Upper lobe of left lung (tissue), 6 donors: Measurements from ENCODE around the gene ATG9B. TPM values are rescaled to one million over a fixed set of nuclear protein-coding genes. Genes with fewer than 3 reads are reported as not detected.

Experiments used
- ATAC-seq, 2 donors: fragments of 200-7000 bp; cut with Tn5 transposase; one replicate each; pipeline ENCODE4 v1.9.1; 2022; ENCODE audit warnings: mild to moderate bottlenecking in 2 of 2, moderate library complexity in 2 of 2; ENCODE audit not compliant: low FRiP score in 2 of 2
- DNase-seq, 2 donors: peaks; one replicate each; pipeline ENCODE4 v3.0.0-alpha.2; 2019 to 2020
- H3K27ac ChIP-seq, 4 donors: fragments of 200-600 bp; sonication (generic); one replicate each; pipeline ENCODE4 v1.5.1; 2016 to 2019
- H3K27me3 ChIP-seq, 4 donors: fragments of 200-600 bp; sonication (generic); one replicate each; pipeline ENCODE4 v1.5.1; 2017 to 2019
- H3K36me3 ChIP-seq, 4 donors: fragments of 200-600 bp; sonication (generic); one replicate each; pipeline ENCODE4 v1.5.1; 2016 to 2019
- H3K4me1 ChIP-seq, 4 donors: fragments of 200-600 bp; sonication (generic); one replicate each; pipeline ENCODE4 v1.5.1; 2018 to 2019
- H3K4me3 ChIP-seq, 4 donors: fragments of 200-600 bp; sonication (generic); one replicate each; pipeline ENCODE4 v1.5.1; 2017 to 2019; ENCODE audit warnings: mild to moderate bottlenecking in 2 of 4, moderate library complexity in 1 of 4
- H3K9me3 ChIP-seq, 4 donors: fragments of 200-600 bp; sonication (generic); one replicate each; pipeline ENCODE4 v1.5.1; 2018 to 2019
- EP300 ChIP-seq, 4 donors: sonication (generic); formaldehyde crosslinking; IDR thresholded peaks; one replicate each; pipeline ENCODE4 v1.5.1; 2017; ENCODE audit warnings: antibody characterized with exemption in 4 of 4, control low read depth in 2 of 4
- POLR2A ChIP-seq, 4 donors: fragments of 450-650 bp; IDR thresholded peaks; one replicate each; pipeline ENCODE4 v1.5.1; 2016 to 2017; ENCODE audit warnings: antibody characterized with exemption in 4 of 4, mild to moderate bottlenecking in 2 of 4
- POLR2AphosphoS5 ChIP-seq, 2 donors: sonication (generic); formaldehyde crosslinking; IDR thresholded peaks; one replicate each; pipeline ENCODE4 v1.5.1; 2017; ENCODE audit warnings: antibody characterized with exemption in 2 of 2
- WGBS, 2 donors: methylation state at CpG; one replicate each; pipeline ENCODE4 v1.1.5; 2017 to 2018; 5-methylcytosine and 5-hydroxymethylcytosine counted together
- total RNA-seq, 6 donors: library from RNA; depleted of rRNA in 4 of 6; stranded (reverse); fragments of >200 nt in 4 of 6; gene quantifications; one replicate each; pipeline versions ENCODE4 v1.1.0 to v1.2.1, GENCODE V29; 2016 to 2021
- TF ChIP-seq, protein P1 (sequence below), 6 experiments: fragments of 450-650 bp in 4 of 6; fragments of 200-600 bp in 2 of 6; sonication (generic) in 2 of 6; IDR thresholded peaks; one replicate each; pipeline ENCODE4 v1.5.1; 2016 to 2019; ENCODE audit warnings: antibody characterized with exemption in 6 of 6
- donor health status: DM: no; HTN: no; CAD: no; lungs with moderate emphysema.
- donor health status: DM: no; HTN: yes; CAD: no; lungs with severe emphysema.

The ATG9B gene
- total RNA-seq, 6 donors from 2014 or later, result 0.46 to 5.2 (median 1.0) TPM

DNA sequence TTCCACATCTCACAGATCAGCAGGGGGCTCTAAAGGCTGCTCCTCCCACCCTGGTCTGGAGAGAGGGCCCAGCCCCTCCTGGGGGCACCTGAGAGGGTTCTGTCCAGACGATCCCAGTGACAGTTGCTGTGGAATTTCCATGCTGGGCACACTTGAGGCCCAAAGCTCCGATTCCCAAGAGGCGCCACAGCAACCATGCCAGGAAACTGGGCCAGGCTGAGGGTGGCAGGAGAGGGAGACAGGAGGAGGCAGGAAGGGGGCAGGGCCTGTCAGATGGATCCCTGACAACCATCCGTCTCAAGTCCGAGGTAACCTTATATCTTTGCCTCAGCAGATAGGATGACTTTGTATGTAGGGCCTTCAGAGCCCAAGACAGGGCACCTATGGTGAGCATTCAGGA lies 37.7 kb downstream of the ATG9B start:
- Histone ChIP-seq H3K4me3 (no peak overlapping the region), H3K27ac (no peak overlapping the region), H3K27me3 (peaks cover 0 to 7% (median 0%) of the 10 kb centered on the region in 4 donors), H3K4me1 (peaks cover 11 to 28% (median 24%) of the 10 kb centered on the region in 4 donors), H3K36me3 (no peaks in the 10 kb centered on the region), H3K9me3 (peaks cover 0 to 11% (median 2%) of the 10 kb centered on the region in 4 donors)
- DNase-seq (no peak), ATAC-seq (no peak)
- 61 to 62% methylated on average over 4 of the region's 5 CpGs for WGBS, 2 donors
- TF ChIP-seq EP300 (IDR thresholded peaks at IDR 0.05) (no peak), POLR2A (IDR thresholded peaks at IDR 0.05) (no peak), POLR2AphosphoS5 (IDR thresholded peaks at IDR 0.05) (no peak)
- TF ChIP-seq, protein P1, sequence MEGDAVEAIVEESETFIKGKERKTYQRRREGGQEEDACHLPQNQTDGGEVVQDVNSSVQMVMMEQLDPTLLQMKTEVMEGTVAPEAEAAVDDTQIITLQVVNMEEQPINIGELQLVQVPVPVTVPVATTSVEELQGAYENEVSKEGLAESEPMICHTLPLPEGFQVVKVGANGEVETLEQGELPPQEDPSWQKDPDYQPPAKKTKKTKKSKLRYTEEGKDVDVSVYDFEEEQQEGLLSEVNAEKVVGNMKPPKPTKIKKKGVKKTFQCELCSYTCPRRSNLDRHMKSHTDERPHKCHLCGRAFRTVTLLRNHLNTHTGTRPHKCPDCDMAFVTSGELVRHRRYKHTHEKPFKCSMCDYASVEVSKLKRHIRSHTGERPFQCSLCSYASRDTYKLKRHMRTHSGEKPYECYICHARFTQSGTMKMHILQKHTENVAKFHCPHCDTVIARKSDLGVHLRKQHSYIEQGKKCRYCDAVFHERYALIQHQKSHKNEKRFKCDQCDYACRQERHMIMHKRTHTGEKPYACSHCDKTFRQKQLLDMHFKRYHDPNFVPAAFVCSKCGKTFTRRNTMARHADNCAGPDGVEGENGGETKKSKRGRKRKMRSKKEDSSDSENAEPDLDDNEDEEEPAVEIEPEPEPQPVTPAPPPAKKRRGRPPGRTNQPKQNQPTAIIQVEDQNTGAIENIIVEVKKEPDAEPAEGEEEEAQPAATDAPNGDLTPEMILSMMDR (IDR thresholded peaks at IDR 0.05), result no peak

DNA sequence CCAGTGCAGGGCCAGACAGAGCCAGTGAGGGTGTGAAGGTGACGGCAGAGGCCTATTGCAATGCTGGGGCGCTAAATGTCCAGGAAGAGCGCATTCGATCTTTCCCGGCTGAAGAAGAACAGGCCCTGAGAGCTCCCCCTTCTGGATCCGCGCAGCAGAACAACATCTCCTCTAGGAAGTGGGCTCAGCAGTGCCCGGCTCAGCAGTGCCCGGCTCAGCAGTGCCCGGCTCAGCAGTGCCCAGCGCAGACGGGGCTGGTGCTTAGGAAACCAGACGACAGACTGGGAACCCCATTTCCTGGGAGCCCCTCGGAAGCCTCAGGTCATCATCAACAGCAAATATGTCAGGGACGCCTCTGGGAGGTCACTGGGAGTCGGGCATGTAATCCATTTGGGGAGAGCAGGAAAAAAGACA lies 38.2 kb downstream of the ATG9B start:
- 4 to 9% methylated on average over 14 to 16 of the region's 16 CpGs for WGBS, 2 donors
- Histone ChIP-seq H3K36me3 (no peaks in the 10 kb centered on the region), H3K9me3 (peaks cover 0 to 11% (median under 1%) of the 10 kb centered on the region in 4 donors), H3K4me3 (no peak overlapping the region), H3K27ac (no peak overlapping the region), H3K4me1 (peaks cover 11 to 28% (median 24%) of the 10 kb centered on the region in 4 donors), H3K27me3 (peaks cover 0 to 7% (median 0%) of the 10 kb centered on the region in 4 donors)
- ATAC-seq (peak; percentile 60 to 65), DNase-seq (no peak)
- TF ChIP-seq EP300 (IDR thresholded peaks at IDR 0.05) (no peak), POLR2AphosphoS5 (IDR thresholded peaks at IDR 0.05) (no peak), POLR2A (IDR thresholded peaks at IDR 0.05) (no peak)
- TF ChIP-seq, protein P1 (IDR thresholded peaks at IDR 0.05), result peak; percentile 30 to 68 (median 56)

DNA sequence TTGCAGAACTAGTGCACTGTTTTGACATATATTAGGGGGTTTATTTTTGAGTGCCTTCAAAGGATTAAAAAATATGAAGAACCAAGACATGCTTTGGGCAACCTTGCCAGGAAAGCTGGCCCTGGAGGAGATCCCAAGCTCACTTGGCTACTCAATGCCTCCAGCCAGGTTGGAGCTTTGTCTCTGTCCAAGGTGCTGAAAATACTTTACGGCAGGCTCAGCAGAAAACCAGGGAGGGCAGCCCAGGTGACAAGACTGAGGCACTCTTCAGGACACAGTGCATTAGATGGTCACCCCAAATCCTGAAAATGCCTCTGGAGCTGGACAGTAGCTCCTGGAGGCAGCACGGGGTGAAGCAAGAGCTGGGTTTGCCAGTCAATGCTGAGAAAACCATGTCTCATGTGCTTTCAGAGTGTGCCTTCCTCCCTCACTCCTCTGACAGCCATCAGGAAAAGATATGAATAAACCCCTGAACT lies 40.4 kb downstream of the ATG9B start:
- H3K27ac ChIP-seq, result no peak overlapping the region
- H3K36me3 ChIP-seq, result no peaks in the 10 kb centered on the region
- TF ChIP-seq EP300 (IDR thresholded peaks at IDR 0.05) (no peak), POLR2AphosphoS5 (IDR thresholded peaks at IDR 0.05) (no peak), POLR2A (IDR thresholded peaks at IDR 0.05) (no peak)
- TF ChIP-seq, protein P1 (IDR thresholded peaks at IDR 0.05), result no peak
- DNase-seq, result no peak
- H3K4me3 ChIP-seq, result no peak overlapping the region
- whole genome bisulfite sequencing, 2 donors, result 0 to 3% methylated on average over 2 of the region's 2 CpGs
- H3K4me1 ChIP-seq, result peaks cover 12 to 28% (median 17%) of the 10 kb centered on the region in 4 donors
- peaks cover 0 to 21% (median 5%) of the 10 kb centered on the region in 4 donors for H3K27me3 ChIP-seq
- no peaks in the 10 kb centered on the region for H3K9me3 ChIP-seq
- no peak for ATAC-seq

DNA sequence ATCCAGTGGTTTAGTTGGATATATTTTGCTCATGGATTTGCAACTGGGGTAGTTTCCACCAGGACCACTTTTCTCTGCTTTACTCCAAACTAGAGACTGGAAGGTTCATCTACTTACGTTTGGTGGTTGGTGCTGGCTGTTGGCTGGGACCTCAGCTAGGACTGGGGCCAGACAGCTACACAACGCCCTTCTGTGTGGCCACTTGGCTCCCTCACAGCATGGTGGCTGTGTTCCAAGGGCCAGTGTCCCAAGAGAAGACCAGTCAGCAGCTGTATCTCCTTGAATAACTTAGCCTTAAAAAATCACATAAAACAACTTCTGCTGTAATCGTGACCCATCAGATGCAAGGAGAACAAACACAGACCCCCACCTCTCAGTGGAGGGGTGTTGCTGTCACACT lies 41.9 kb downstream of the ATG9B start:
- ATAC-seq (no peak), DNase-seq (no peak)
- no peak overlapping the region for H3K4me3 ChIP-seq
- WGBS, 2 donors, result 34 to 44% methylated on average over 3 of the region's 3 CpGs
- H3K4me1 ChIP-seq, result peaks cover 14 to 33% (median 17%) of the 10 kb centered on the region in 4 donors
- peaks cover 0 to 37% (median 13%) of the 10 kb centered on the region in 4 donors for H3K27me3 ChIP-seq
- TF ChIP-seq POLR2A (IDR thresholded peaks at IDR 0.05) (no peak), POLR2AphosphoS5 (IDR thresholded peaks at IDR 0.05) (no peak), EP300 (IDR thresholded peaks at IDR 0.05) (no peak)
- TF ChIP-seq, protein P1 (IDR thresholded peaks at IDR 0.05), result no peak
- no peak overlapping the region for H3K27ac ChIP-seq
- H3K9me3 ChIP-seq, result no peaks in the 10 kb centered on the region
- no peaks in the 10 kb centered on the region for H3K36me3 ChIP-seq

DNA sequence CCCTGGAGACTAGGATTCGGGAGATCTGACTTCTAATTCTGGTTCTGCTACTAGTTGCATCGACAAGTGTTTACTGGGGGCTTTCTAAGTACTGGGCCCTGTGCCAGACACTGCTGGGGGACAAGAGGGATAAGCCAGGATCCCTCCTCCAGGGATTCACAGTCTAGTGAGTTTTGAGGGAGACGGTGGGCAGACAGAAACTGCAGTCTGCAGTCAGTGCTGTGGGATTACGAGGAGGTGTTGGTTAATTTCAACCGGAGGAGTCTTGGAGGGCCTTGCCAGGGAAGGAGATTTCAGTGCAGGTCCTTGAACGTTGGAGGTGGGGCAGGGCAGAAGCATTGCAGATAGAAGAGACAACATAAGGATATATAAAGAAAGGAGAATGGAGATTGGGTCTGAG lies 42.6 kb downstream of the ATG9B start:
- Histone ChIP-seq H3K9me3 (no peaks in the 10 kb centered on the region), H3K27me3 (peaks cover 0 to 43% (median 17%) of the 10 kb centered on the region in 4 donors), H3K4me1 (peaks cover 15 to 40% (median 20%) of the 10 kb centered on the region in 4 donors), H3K36me3 (no peaks in the 10 kb centered on the region), H3K27ac (no peak overlapping the region), H3K4me3 (no peak overlapping the region)
- 66 to 80% methylated on average over 3 to 5 of the region's 6 CpGs for WGBS, 2 donors
- TF ChIP-seq POLR2A (IDR thresholded peaks at IDR 0.05) (no peak), EP300 (IDR thresholded peaks at IDR 0.05) (no peak), POLR2AphosphoS5 (IDR thresholded peaks at IDR 0.05) (no peak)
- TF ChIP-seq, protein P1 (IDR thresholded peaks at IDR 0.05), result no peak
- DNase-seq, result no peak
- ATAC-seq, result no peak
